Measurements from ENCODE around the gene SLITRK1.

DNA sequence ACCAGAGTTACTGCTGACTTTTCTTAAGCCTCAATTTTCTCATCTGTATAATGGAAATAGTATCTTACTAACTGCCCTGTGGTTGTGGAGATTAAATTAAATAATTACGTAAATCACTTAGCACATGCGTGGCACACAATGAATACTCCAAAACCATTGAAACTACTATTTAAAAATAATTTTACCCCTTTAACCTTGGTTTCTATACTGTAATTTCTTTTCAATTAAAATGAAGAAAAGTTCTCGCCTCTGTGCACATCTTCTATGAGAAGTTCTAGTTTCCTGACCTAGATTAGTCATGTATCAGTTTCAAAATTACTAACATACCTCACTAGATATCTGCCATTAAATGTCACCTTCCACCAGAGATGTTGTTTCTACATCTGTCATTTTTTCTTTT, 5.7 kb downstream of the SLITRK1 start:
- TF ChIP-seq POLR2A (IDR thresholded peaks at IDR 0.05) (no peak), POLR2AphosphoS5 (IDR thresholded peaks at IDR 0.05) (no peak)
- TF ChIP-seq, protein P1, sequence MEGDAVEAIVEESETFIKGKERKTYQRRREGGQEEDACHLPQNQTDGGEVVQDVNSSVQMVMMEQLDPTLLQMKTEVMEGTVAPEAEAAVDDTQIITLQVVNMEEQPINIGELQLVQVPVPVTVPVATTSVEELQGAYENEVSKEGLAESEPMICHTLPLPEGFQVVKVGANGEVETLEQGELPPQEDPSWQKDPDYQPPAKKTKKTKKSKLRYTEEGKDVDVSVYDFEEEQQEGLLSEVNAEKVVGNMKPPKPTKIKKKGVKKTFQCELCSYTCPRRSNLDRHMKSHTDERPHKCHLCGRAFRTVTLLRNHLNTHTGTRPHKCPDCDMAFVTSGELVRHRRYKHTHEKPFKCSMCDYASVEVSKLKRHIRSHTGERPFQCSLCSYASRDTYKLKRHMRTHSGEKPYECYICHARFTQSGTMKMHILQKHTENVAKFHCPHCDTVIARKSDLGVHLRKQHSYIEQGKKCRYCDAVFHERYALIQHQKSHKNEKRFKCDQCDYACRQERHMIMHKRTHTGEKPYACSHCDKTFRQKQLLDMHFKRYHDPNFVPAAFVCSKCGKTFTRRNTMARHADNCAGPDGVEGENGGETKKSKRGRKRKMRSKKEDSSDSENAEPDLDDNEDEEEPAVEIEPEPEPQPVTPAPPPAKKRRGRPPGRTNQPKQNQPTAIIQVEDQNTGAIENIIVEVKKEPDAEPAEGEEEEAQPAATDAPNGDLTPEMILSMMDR (IDR thresholded peaks at IDR 0.05), result no peak
